Measurements from ENCODE around the gene ATP8A2.

- TF ChIP-seq POLR2A (IDR thresholded peaks at IDR 0.05; ENCODE audit: low read length), result no peak
- TF ChIP-seq GATA1 (IDR thresholded peaks at IDR 0.05; ENCODE audit: low read depth, low read length), result no peak
These were observed 513.6 kb downstream of the ATP8A2 start for GRCh38 chr13:25885418-25885817.
